Liver (tissue), 3 donors: Measurements from ENCODE around the gene SLC7A14.

Experiments used
- EGR1 ChIP-seq, 2 donors: IDR thresholded peaks; 2 replicates each; pipeline ENCODE4 v1.6.1; 2016 to 2018; ENCODE audit warnings: antibody characterized with exemption in 2 of 2, low read depth in 2 of 2
- GABPA ChIP-seq, 2 donors: IDR thresholded peaks in 1 of 2; conservative IDR thresholded peaks in 1 of 2; 2 replicates each; pipeline ENCODE4 v1.6.1; 2016; ENCODE audit warnings: antibody characterized with exemption in 2 of 2, mild to moderate bottlenecking in 1 of 2, moderate library complexity in 1 of 2
- JUND ChIP-seq, 2 donors: IDR thresholded peaks; 2 replicates each; pipeline ENCODE4 v1.6.1; 2016; ENCODE audit warnings: antibody characterized with exemption in 2 of 2
- NR2F2 ChIP-seq: IDR thresholded peaks from 2 replicates; pipeline ENCODE4 v1.6.1; 2016; ENCODE audit warnings: antibody characterized with exemption
- RAD21 ChIP-seq, 2 donors: IDR thresholded peaks; 2 replicates each; pipeline ENCODE4 v1.6.1; 2016; ENCODE audit warnings: antibody characterized with exemption in 2 of 2, mild to moderate bottlenecking in 2 of 2
- SP1 ChIP-seq: IDR thresholded peaks from 2 replicates; pipeline ENCODE4 v1.6.1; 2018; ENCODE audit warnings: antibody characterized with exemption, mild to moderate bottlenecking
- ZBTB33 ChIP-seq: IDR thresholded peaks from 2 replicates; pipeline ENCODE4 v1.6.1; 2016; ENCODE audit warnings: antibody characterized with exemption
- TF ChIP-seq, protein P1 (sequence below): fragments of 150-350 bp; IDR thresholded peaks from 2 replicates; pipeline ENCODE4 v1.5.1; 2017; ENCODE audit warnings: improper control_type of control experiment, low read depth, low read length; ENCODE audit not compliant: missing input control
- TF ChIP-seq, protein P2 (sequence below): IDR thresholded peaks from 2 replicates; pipeline ENCODE4 v1.6.1; 2016; ENCODE audit warnings: antibody characterized with exemption, mild to moderate bottlenecking
- TF ChIP-seq, protein P3 (sequence below): IDR thresholded peaks from 2 replicates; pipeline ENCODE4 v1.6.1; 2016; ENCODE audit warnings: antibody characterized with exemption
- TF ChIP-seq, protein P4 (sequence below): IDR thresholded peaks from 2 replicates; pipeline ENCODE4 v1.6.1; 2016; ENCODE audit warnings: antibody characterized with exemption
- donor health status: healthy.
- donor health status: healthy.

DNA sequence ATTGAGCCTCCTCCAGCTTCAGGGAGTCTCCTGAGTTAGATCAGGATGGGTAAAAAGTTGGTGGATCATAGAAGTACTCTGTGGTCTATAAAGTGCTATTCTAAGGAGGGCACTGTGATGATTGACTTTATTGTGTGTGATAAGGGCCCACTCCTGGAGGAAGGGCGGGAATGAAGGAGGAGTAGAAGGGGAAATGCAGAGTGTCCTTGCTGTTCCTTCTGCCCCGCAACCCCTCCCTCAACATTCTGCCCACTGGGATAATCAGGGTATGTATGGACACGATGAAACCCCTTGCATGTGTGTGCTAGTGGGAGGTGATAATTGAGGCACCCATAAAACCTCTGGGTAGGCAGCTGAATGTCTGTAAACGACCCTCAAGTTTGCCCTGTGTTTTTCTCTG lies 101.0 kb downstream of the SLC7A14 start:
- TF ChIP-seq EGR1 (IDR thresholded peaks at IDR 0.05; ENCODE audit: low read depth in 2 of 2) (no peak), RAD21 (IDR thresholded peaks at IDR 0.05) (no peak), JUND (IDR thresholded peaks at IDR 0.05) (no peak), NR2F2 (no peak), GABPA (IDR thresholded peaks at IDR 0.05 in 1 of 2, conservative IDR thresholded peaks at IDR 0.05 in 1 of 2) (no peak), SP1 (no peak), ZBTB33 (no peak)
- TF ChIP-seq, protein P1, sequence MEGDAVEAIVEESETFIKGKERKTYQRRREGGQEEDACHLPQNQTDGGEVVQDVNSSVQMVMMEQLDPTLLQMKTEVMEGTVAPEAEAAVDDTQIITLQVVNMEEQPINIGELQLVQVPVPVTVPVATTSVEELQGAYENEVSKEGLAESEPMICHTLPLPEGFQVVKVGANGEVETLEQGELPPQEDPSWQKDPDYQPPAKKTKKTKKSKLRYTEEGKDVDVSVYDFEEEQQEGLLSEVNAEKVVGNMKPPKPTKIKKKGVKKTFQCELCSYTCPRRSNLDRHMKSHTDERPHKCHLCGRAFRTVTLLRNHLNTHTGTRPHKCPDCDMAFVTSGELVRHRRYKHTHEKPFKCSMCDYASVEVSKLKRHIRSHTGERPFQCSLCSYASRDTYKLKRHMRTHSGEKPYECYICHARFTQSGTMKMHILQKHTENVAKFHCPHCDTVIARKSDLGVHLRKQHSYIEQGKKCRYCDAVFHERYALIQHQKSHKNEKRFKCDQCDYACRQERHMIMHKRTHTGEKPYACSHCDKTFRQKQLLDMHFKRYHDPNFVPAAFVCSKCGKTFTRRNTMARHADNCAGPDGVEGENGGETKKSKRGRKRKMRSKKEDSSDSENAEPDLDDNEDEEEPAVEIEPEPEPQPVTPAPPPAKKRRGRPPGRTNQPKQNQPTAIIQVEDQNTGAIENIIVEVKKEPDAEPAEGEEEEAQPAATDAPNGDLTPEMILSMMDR: no peak
- TF ChIP-seq, protein P2, sequence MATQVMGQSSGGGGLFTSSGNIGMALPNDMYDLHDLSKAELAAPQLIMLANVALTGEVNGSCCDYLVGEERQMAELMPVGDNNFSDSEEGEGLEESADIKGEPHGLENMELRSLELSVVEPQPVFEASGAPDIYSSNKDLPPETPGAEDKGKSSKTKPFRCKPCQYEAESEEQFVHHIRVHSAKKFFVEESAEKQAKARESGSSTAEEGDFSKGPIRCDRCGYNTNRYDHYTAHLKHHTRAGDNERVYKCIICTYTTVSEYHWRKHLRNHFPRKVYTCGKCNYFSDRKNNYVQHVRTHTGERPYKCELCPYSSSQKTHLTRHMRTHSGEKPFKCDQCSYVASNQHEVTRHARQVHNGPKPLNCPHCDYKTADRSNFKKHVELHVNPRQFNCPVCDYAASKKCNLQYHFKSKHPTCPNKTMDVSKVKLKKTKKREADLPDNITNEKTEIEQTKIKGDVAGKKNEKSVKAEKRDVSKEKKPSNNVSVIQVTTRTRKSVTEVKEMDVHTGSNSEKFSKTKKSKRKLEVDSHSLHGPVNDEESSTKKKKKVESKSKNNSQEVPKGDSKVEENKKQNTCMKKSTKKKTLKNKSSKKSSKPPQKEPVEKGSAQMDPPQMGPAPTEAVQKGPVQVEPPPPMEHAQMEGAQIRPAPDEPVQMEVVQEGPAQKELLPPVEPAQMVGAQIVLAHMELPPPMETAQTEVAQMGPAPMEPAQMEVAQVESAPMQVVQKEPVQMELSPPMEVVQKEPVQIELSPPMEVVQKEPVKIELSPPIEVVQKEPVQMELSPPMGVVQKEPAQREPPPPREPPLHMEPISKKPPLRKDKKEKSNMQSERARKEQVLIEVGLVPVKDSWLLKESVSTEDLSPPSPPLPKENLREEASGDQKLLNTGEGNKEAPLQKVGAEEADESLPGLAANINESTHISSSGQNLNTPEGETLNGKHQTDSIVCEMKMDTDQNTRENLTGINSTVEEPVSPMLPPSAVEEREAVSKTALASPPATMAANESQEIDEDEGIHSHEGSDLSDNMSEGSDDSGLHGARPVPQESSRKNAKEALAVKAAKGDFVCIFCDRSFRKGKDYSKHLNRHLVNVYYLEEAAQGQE: no peak
- TF ChIP-seq, protein P3, sequence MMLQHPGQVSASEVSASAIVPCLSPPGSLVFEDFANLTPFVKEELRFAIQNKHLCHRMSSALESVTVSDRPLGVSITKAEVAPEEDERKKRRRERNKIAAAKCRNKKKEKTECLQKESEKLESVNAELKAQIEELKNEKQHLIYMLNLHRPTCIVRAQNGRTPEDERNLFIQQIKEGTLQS: no peak
- TF ChIP-seq, protein P4, sequence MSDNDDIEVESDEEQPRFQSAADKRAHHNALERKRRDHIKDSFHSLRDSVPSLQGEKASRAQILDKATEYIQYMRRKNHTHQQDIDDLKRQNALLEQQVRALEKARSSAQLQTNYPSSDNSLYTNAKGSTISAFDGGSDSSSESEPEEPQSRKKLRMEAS: no peak
